ENCODE measurements around the gene AHI1.
"Not testable (repeated sequence)": the region's sequence is repeated elsewhere in the genome, so short reads cannot be mapped to it uniquely, and the experiment has no call there.

The AHI1 gene

DNA sequence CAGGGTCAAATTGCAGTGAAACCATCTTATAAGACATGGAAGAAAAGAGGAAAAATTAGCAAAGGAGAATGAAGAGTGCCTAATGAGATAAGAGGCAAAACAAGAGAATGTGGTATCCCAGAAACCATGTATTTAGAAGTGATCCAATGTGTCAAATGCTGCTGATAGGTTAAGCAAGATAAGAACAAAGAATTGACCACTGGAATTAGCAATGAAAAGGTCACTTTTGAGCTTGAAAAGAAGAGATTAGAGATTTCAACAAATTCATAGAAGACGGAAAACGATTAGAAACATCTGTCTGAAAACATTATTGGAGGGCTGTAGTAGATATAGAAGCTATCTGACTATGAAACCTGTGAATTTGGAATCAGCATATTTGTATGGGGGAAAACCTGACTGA, 112.2 kb downstream of the AHI1 start:
- no peak for DNase-seq

DNA sequence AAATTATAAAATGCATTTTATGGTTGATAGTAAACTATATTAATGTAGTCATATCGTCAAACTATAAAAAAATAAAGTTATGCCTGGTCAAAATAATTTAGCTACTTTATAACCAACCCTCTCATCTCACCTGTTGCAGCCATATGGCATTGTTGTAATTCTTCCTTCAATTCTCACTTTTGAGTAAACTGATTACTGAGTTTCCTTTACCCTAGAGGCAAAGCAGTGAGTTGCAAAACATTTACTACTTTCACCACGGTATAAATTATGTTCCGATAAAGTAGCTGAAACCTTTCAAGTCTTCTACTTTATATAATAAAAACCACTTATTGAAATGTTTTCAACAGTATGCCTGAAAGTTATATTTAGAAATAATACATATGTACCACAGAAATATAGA, 113.8 kb downstream of the AHI1 start:
- no peak for DNase-seq

DNA sequence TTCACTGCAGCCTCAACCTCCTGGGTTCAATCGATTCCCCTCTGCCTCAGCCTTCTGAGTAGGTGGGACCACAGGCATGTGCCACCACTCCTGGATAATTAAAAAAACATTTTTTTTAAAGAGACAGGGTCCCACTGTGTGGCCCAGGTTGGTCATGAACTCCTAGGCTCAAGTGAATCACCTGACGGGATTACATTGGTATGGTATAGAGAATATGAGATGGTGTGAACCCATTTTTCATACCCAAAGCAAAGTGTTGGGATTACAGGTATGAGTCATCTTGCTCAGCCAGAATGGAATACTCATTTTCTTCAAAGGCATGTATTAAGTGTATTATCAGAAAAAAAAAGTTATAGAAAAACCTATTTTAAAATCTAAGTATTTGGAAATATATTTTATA, 114.2 kb downstream of the AHI1 start:
- no peak for DNase-seq

DNA sequence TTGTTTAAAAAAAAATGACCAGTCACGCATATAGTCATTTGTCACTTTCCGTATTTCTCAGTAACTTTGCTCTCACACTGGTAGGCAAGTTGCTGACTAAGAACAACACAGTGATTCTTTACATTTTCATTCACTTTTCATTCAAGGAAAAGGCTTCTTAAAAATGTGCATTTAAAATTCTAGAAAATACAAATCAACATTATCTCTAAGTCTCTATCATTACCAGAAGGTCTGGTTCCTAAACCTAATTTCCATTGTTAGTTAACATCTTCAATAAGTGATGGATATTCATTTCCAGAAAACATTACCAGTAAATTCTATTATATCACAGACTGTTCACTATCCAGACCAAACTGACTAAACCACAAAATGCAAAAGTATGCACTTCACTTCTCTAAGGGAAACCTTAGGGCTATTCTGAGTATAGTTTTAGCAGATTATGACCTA, 115.3 kb downstream of the AHI1 start:
- peak in 1 of 5 donors; percentile 71 for DNase-seq

DNA sequence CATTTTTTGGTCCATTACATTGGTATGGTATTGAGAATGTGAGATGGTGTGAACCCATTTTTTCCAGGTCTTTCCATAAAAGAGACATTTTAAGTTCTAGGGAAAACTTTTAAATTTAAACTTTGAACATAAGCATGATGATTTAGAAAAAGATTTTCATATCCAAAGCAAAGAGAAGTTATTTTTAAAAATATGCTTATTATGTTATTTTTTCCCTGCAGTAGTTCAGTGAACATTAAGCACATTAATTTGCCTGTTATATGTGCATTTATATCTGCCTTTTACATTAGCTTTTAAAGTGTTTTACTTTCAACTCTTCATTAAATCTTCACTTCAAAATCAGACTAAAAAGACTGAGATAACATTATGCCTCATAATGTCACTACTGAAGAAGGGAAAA, 116.7 kb downstream of the AHI1 start:
- DNase-seq = no peak

DNA sequence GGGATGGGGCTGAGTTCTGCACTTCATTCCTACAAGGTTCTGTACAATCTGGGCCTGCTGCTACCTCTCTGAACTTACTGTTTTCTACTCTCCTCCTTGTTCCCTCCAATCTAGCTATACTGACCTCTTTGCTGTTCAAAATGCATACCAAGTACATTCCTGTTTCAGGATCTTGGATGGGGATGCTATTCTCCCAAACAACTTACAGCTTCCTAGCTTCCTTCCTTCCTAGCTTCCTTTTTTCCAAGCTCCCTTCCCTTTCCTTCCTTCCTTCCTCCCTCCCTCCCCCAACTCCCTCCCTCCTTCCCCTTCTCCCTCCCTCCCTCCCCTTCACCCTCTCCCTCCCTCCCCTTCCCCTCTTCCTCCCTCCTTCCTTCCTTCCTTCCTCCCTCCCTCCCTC, 117.9 kb downstream of the AHI1 start:
- no peak for DNase-seq

DNA sequence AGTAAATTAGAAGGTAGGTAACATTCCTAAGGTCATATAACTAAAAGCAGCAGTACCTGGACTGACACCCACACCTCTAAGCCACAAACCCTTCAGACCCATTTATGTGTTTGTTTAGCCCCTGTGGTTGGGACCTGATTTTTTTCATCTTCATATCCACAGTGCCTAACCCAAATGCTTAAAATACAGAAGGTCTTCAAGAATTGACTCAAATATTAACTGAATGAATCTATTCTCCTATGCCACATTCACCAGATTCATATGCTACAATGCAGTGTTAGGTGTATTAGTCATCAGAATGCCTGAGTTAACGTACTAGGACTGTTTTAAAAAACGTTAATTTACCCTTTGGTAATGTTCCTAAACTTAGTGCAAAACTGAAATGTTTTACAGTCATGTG, 124.8 kb downstream of the AHI1 start:
- peak in 1 of 5 donors; percentile 31 for DNase-seq

DNA sequence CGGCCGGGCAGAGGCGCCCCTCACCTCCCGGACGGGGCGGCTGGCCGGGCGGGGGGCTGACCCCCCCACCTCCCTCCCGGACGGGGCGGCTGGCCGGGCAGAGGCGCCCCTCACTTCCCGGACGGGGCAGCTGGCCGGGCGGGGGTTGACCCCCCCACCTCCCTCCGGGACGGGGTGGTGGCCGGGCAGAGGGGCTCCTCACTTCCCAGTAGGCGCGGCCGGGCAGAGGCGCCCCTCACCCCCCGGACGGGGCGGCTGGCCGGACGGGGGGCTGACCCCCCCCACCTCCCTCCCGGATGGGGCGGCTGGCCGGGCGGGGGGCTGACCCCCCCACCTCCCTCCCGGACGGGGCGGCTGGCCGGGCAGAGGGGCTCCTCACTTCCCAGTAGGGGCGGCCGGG, 133.9 kb downstream of the AHI1 start:
- DNase-seq = not testable (repeated sequence)

DNA sequence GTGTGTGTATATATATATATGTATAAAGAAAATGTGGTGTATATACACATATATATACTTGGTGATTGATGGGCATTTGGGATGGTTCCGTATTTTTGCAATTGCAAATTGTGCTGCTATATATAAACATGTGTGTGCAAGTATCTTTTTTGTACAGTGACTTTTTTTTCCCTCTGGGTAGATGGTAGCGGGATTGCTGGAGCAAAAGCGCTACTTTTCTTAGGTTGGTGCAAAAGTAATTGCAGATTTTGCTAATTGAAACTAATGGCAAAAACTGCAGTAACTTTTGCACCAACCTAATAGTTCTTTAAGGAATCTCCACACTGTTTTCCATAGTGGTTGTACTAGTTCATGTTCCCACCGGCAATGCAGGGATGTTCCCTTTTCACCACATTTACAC, 135.4 kb downstream of the AHI1 start:
- DNase-seq = no peak

DNA sequence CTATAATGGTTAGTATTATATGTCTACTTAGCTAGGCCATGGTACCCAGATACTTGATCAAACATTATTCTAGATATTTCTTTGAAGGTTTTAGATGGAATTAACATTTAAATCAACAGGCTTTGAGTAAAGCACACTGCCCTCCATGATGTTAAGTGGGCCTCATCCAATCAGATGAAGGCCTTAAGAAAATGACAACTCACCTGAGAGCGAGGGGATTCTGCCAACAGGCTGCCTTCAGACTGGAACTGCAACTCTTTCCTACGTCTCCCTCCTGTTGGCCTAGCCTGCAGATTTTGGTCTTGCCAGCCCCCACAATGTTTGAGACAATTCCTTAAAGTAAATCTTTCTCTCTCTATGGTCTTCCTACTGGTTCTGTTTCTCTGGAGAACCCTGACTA, 137.3 kb downstream of the AHI1 start:
- no peak for DNase-seq

DNA sequence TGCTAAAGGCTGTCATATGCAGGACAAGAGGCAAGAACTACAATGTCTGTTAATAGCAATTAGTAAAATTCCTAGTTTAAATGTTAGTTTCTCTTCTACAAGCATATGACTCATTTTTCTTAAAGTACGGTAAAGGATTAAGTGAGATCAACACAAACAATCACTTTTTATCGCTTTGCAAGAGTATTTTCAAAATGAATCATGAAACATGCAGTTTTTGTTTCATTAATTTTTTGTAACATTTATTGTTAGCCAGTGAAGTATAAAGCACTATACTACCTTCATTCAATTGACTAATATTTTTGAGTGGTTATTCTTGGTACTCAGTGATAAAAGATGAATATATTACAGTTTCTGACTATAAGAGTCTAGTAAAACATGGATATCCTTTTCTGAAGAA, 138.6 kb downstream of the AHI1 start:
- DNase-seq = peak in 1 of 5 donors; percentile 42

DNA sequence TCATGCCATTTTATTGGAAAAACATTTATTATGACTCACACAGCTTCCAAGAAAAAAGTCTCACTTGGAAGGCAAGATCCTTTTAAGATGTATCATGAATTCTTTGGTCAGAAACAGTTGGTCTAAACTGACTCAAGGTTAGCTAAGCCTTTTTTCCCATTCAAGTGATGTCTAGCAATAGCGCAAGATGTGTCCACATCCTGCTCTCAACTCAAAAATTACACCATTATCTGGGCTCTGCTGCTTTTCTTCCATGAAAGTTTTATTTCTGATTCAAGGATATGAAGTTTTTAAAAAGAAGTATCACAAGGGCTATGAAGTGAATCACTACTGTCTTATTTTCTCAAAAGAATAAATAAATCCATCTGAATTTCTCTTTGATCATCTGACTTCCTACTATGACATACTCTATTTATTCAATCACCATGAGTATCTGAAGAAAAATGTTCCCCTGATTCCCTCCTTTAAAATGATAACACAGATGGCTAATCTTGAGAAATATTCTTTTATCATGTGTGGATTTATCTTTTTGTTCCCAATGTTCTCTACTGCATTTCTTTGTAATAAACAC, 139.2 kb downstream of the AHI1 start:
- no peak for DNase-seq

DNA sequence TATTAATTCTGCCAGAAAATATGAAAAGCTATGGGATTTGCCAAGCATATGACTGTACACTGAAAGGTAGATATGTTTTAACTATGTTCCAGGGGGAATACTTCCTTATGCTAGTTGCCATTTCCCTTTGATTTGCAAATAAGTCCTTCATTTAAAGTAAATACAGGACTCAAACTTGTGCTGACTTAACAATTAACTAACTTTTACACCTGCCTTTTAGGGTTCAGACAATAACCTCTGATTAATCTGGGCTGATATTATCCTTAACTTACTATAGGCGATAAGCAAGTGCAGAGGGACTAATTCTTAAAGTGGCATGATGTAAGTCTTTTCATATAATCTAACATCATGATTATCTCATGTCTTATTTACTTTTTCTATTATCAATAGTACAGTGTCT, 143.1 kb downstream of the AHI1 start:
- DNase-seq = no peak

DNA sequence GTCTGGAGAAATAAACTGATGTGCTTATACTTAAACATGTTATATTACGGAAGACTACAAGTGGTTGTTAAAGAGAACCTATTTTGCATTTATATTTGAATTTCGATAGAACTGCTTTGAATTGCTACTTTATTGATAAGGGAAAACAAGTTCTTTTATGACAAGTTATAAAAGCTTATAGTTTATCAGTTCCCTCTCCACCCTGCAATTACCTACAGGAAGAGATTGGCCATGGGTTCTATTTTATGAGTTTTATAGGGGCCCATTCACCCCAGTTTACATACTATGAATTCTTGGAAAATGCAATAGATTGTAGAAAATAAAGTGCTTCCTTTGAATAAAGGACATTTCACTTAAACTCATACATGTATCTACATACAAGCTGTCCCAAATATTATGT, 144.4 kb downstream of the AHI1 start:
- DNase-seq = no peak

DNA sequence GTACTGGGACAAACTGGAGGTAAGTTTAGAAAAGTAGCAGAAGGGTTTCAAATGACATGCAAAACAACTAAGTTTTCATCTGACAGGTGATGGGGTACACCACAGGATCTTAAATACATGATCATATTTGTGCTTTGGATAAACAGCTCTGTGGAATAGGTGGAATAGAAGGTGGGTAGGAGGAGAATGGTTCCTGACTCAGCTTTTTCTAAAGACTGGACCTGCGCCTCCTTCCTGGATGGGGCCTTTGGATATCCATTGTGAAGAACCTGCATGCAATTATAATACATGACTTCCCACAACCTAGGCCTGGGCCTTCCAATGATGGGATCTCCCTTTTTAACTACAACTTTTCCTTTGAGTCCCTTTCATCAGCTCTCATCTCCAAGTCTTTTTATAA, 145.9 kb downstream of the AHI1 start:
- no peak for DNase-seq

DNA sequence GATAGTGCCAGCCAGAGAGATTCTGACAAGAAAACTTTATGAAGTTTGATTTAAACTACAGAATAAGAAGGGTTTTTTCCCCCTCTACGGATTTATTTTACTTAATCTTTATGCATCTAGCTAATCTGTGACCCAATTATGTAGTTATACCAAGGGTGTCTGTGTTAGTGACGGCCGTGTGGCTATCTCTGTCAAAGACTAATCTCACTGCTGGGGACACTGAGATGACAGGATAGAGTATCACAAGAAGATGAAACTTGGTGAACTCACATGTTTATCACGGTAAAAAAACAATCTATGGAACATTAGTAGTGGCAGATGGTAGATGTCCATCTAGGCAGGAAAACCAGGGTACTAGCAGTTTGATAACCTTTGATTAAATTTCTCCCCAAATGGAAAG, 149.7 kb downstream of the AHI1 start:
- no peak for DNase-seq

DNA sequence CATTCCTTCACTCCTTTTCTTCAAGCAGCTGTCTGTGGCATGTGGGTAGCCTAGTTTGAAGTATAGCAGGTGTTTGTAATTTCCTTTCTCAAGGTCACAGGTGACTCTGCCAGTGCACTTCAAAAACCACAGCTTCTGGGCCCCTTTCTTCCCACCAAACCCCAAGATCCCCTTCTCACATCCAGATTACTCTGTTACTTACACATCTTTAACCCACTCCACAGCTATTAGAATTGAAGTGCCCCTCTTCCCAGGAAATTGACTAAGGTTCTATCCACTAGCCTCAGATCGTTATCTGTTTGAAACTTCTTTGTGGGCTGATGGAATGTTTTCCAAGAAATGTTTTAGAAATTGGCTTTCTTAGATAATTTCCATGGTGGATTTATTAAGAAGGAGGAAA, 150.8 kb downstream of the AHI1 start:
- DNase-seq = no peak

DNA sequence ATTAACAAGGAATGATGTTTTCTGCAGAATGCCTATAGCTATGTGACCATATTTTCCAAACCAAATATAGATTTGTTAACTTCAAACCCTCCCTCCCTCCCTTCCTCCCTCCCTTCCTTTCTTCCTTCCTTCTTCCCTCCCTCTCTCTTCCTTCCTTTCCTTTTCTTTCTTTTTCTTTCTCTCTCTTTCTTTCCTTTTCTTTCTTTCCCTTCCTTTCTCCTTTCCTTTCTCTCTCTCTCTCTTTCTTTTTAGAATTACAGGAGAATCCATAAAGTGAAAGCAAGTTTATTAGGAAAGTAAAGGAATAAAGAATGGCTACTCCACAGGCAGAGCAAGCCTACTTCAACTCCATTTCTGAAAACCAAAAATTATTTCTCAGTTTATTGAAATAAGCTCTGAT, 153.0 kb downstream of the AHI1 start:
- no peak for DNase-seq

DNA sequence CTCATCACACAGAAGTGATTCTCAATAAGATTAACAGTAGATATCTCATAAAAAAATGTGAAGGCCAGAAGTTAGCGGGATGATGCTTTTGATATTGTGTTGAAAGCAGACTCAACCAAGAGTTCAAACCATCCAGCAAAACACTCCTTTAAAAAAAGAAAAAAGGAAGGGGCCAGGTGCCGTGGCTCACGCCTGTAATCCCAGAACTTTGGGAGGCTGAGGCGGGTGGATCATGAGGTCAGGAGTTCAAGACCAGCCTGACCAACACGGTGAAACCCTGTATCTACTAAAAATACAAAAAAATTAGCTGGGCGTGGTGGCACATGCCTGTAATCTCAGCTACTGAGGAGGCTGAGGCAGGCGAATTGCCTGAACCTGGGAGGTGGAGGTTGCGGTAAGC, 157.6 kb downstream of the AHI1 start:
- not testable (repeated sequence) for DNase-seq

DNA sequence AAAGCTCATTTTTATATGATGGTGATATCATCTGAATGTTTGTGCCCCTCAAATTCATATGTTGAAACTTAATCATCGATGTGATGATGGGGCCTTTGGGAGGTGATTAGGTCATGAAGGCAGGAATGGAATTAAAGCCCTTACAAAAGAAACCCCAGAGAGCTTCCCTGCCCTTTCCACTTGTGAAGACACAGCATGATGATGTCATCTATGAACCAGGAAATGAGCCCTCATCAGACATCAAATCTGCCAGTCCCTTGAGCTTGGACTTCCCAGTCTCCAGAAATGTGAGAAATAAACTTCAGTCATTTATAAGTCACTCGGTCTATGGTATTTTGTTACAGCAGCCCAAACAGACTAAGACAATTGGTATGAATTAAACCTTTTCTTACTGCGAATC, 163.4 kb downstream of the AHI1 start:
- DNase-seq = no peak

DNA sequence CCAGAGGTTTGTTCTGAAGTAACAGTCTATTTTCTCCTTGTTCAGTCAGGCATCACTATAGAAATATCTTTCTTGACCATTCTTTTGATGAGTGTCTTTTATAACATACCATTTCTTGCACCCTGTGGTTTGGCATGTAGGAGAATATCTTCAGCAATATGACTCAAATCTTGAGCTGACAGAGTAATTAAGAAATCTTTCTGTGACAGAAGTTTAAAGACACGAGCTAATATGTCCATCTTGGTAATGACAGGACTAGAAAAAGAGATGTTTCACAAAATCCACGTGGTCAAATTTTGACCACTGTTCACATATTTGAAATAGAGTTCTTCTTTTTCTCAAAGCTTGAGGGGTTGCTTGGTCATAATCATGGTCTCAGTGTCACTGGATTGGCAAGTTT, 166.5 kb downstream of the AHI1 start:
- DNase-seq = no peak

DNA sequence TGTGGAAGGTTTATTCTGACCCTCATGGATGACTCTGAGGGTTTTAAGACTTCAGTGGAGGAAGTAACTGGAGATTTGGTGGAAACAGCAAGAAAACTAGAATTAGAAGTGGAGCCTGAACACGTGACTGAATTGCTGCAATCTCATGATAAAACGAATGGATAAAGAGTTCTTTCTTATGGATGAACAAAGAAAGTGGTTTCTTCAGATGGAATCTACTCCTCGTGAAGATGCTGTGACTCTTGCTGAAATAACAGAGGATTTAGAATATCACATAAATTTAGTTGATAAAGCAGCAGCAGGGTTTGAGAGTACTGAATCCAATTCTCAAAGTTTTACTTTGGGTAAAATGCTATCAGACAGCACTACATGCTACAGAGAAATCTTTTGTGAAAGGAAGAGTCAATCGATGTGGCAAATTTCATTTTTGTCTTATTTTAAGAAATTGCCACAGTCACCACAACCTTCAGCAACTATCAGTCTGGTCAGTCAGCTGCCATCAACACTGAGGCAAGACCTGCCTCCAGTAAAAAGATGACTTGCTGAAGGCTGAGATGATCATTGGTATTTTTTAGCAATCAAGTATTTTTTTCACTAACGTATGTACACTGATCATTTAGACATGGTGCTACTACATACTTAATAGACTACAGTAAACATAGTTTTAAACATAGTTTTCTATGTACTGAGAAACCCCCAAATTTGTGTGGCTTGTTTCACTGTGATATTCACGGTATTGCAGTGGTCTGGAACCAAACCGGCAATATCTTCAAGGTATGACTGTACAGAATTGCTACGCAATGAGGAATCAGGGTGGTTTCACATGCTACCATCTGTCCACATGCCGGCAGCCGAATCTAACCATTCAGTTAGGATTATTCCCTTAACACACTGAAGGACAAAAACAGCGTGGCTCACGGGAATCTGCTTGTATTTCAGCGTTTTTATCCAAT, 167.4 kb downstream of the AHI1 start:
- DNase-seq = no peak

DNA sequence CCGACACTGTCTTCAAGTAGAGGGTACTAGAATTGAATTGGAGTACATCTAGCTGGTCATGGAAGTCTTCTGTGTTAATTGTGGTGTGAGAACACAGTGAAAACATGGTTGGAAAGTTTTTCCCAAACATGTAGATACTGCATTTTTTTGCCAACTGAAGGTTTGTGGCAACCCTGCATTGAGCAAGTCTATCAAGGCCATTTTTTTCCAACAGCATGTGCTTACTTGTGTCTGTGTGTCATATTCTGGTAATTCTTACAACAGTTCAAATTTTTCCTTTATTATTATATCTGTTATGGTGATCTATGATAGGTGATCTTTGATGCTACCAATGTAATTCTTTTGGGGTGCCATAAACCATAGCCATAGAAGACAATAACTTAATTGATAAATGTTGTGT, 169.4 kb downstream of the AHI1 start:
- no peak for DNase-seq

DNA sequence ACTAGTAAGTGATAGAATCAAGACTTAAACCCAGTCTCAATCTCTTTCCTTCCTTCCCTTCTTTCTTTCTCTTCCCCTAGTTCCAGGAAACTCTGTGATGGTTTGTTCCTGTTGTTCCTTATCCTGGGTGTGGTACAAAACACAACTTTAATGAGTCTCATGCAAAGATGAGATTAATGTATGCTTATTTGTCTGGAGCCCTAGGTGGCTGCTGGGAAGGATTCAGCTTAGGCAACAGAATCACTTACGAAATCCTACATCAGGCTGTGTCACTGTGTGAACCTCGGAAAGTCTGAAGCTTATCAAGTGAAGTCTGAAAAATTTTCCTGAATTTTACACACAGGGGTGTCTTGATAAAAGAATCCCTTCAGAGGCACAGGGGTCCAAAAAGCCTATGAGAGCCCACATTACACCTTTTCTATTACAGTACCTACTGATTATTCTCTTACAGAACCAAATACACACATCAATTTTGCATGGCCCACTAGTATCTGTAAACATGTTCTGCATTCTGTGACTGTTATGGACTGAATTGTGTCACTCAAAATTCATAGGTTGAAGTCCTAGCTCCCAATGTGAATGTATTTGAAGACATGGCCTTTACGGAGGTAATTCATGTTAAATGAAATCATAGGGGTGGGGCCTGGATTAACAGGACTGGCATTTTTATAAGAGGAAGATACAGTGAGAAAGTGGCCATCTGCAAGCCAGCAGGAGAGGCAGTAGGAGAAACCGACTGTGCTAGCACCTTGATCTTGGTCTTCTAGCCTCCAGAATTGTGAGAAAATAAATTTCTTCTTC, 171.7 kb downstream of the AHI1 start:
- no peak for DNase-seq
